ENCODE results near the gene JMY.
A peak's percentile ranks its signal among the peaks of the same experiment; 100 is the strongest.

JMY gene

GRCh38 chr5:79237740-79238560 is 2.0 kb downstream of the JMY start:
- Histone ChIP-seq H3K79me2 (ENCODE audit: insufficient read depth, low read length) (peaks cover 51% of the 10 kb centered on the region), H3K36me3 (ENCODE audit: insufficient read depth, low read length) (no peaks in the 10 kb centered on the region; the same call in 1 of the 2 replicates), H3K9ac (ENCODE audit: low read depth, low read length) (peak overlapping the region; percentile 87), H3K4me1 (ENCODE audit: insufficient read depth, low read length) (peaks cover 49% of the 10 kb centered on the region), H3K9me3 (ENCODE audit: insufficient read depth, low read length, severe bottlenecking) (no peaks in the 10 kb centered on the region), H3K4me2 (ENCODE audit: insufficient read depth, low read length) (peak overlapping the region; percentile 95), H3K27me3 (ENCODE audit: insufficient read depth, low read length, poor library complexity) (no peaks in the 10 kb centered on the region), H3K4me3 (ENCODE audit: low read depth in 1 of 2, low read length in 2 of 2) (peak overlapping the region; percentile 73 to 94), H2AFZ (ENCODE audit: low read depth, low read length) (peak overlapping the region; percentile 85; the same call in 1 of the 2 replicates), H3K27ac (ENCODE audit: low read length) (no peak overlapping the region), H4K20me1 (ENCODE audit: insufficient read depth, low read length) (peaks cover 13% of the 10 kb centered on the region)
- TF ChIP-seq, protein P1, sequence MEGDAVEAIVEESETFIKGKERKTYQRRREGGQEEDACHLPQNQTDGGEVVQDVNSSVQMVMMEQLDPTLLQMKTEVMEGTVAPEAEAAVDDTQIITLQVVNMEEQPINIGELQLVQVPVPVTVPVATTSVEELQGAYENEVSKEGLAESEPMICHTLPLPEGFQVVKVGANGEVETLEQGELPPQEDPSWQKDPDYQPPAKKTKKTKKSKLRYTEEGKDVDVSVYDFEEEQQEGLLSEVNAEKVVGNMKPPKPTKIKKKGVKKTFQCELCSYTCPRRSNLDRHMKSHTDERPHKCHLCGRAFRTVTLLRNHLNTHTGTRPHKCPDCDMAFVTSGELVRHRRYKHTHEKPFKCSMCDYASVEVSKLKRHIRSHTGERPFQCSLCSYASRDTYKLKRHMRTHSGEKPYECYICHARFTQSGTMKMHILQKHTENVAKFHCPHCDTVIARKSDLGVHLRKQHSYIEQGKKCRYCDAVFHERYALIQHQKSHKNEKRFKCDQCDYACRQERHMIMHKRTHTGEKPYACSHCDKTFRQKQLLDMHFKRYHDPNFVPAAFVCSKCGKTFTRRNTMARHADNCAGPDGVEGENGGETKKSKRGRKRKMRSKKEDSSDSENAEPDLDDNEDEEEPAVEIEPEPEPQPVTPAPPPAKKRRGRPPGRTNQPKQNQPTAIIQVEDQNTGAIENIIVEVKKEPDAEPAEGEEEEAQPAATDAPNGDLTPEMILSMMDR (IDR thresholded peaks at IDR 0.05; ENCODE audit: borderline replicate concordance, extremely low read depth, low read length, poor library complexity, severe bottlenecking): no peak
- TF ChIP-seq EZH2 (IDR thresholded peaks at IDR 0.05; ENCODE audit: borderline replicate concordance, low read depth, low read length, severe bottlenecking): no peak
- DNase-seq (no peak), ATAC-seq (ENCODE audit: insufficient read depth, low read depth) (no peak)

GRCh38 chr5:79240561-79240960 is 4.6 kb downstream of the JMY start:
- Histone ChIP-seq H3K4me3 (ENCODE audit: low read depth in 1 of 2, low read length in 2 of 2) (peak overlapping the region in 1 of 2 experiments; percentile 14; a peak in 1 of 4 replicates), H3K4me2 (ENCODE audit: insufficient read depth, low read length) (peak overlapping the region; percentile 95), H3K36me3 (ENCODE audit: insufficient read depth, low read length) (no peaks in the 10 kb centered on the region; the same call in 1 of the 2 replicates), H3K79me2 (ENCODE audit: insufficient read depth, low read length) (peaks cover 66% of the 10 kb centered on the region), H2AFZ (ENCODE audit: low read depth, low read length) (no peak overlapping the region), H3K4me1 (ENCODE audit: insufficient read depth, low read length) (peaks cover 45% of the 10 kb centered on the region), H4K20me1 (ENCODE audit: insufficient read depth, low read length) (peaks cover 13% of the 10 kb centered on the region), H3K9ac (ENCODE audit: low read depth, low read length) (no peak overlapping the region), H3K9me3 (ENCODE audit: insufficient read depth, low read length, severe bottlenecking) (no peaks in the 10 kb centered on the region), H3K27ac (ENCODE audit: low read length) (no peak overlapping the region), H3K27me3 (ENCODE audit: insufficient read depth, low read length, poor library complexity) (no peaks in the 10 kb centered on the region)
- TF ChIP-seq EZH2 (IDR thresholded peaks at IDR 0.05; ENCODE audit: borderline replicate concordance, low read depth, low read length, severe bottlenecking): no peak
- TF ChIP-seq, protein P1 (IDR thresholded peaks at IDR 0.05; ENCODE audit: borderline replicate concordance, extremely low read depth, low read length, poor library complexity, severe bottlenecking): no peak
- DNase-seq (no peak), ATAC-seq (ENCODE audit: insufficient read depth, low read depth) (no peak)

GRCh38 chr5:79241535-79241979 is 5.6 kb downstream of the JMY start:
- Histone ChIP-seq H3K9me3 (ENCODE audit: insufficient read depth, low read length, severe bottlenecking) (no peaks in the 10 kb centered on the region), H3K79me2 (ENCODE audit: insufficient read depth, low read length) (peaks cover 71% of the 10 kb centered on the region), H3K27ac (ENCODE audit: low read length) (no peak overlapping the region), H3K4me3 (ENCODE audit: low read depth in 1 of 2, low read length in 2 of 2) (no peak overlapping the region), H2AFZ (ENCODE audit: low read depth, low read length) (no peak overlapping the region), H3K36me3 (ENCODE audit: insufficient read depth, low read length) (no peaks in the 10 kb centered on the region; the same call in 1 of the 2 replicates), H3K4me2 (ENCODE audit: insufficient read depth, low read length) (peak overlapping the region; percentile 95; the same call in 1 of the 2 replicates), H4K20me1 (ENCODE audit: insufficient read depth, low read length) (peaks cover 17% of the 10 kb centered on the region), H3K27me3 (ENCODE audit: insufficient read depth, low read length, poor library complexity) (no peaks in the 10 kb centered on the region), H3K4me1 (ENCODE audit: insufficient read depth, low read length) (peaks cover 44% of the 10 kb centered on the region), H3K9ac (ENCODE audit: low read depth, low read length) (no peak overlapping the region)
- ATAC-seq (ENCODE audit: insufficient read depth, low read depth): no peak
- TF ChIP-seq, protein P1 (IDR thresholded peaks at IDR 0.05; ENCODE audit: borderline replicate concordance, extremely low read depth, low read length, poor library complexity, severe bottlenecking): no peak
- no peak for TF ChIP-seq EZH2 (IDR thresholded peaks at IDR 0.05; ENCODE audit: borderline replicate concordance, low read depth, low read length, severe bottlenecking)
- no peak for DNase-seq
